HG02642 (cell line): ENCODE data around the gene KIAA1191.
"Not testable (repeated sequence)": the region's sequence is repeated elsewhere in the genome, so short reads cannot be mapped to it uniquely, and the experiment has no call there.

Experiments used
- ATAC-seq: cut with Tn5 transposase; IDR thresholded peaks from one replicate; pipeline ENCODE4 v1.9.1; 2021; ENCODE audit warnings: mild to moderate bottlenecking; ENCODE audit not compliant: unreplicated experiment, poor library complexity

Gene KIAA1191, protein sequence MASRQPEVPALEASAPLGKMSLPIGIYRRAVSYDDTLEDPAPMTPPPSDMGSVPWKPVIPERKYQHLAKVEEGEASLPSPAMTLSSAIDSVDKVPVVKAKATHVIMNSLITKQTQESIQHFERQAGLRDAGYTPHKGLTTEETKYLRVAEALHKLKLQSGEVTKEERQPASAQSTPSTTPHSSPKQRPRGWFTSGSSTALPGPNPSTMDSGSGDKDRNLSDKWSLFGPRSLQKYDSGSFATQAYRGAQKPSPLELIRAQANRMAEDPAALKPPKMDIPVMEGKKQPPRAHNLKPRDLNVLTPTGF

DNA sequence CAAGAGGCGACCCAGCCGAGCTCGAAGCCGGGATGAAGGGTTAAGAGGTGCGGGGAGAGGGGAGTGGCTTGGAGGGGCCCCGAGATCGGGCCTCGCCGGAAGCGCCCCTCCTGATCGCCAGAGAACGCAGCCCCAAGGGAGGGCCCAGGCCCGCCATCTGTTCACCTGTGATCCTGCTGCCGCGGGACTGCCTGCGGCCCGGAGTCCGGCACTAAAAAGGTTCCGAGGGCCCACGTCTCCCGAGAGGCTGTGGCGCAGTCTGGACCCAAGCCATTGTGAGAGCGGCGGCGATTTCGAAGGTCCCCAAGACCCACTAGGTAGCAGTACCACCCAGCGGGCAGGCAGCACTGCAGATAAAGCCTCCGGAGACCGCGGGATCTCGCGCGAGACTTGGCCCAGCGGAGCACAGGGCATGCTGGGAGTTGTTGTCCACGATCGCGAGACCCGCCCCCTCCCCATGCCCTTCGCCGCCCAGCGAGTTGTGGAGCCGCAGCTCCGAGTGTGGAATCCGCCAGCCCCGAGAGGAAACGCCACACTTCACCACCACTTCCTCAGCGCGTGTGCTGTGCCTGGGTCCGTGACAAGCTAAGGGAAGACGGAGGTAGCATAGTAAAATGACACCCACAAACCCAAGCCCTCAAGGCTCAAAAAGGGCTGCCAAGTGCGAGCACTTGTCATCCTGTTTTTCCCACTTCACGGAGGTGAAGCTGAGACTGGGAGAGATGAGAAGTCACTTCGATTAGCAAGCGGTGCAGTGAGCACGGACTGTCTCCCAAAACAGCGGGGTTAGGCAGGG, at the start of gene KIAA1191:
Gene KIAA1191 (minus strand): TSS at position 328 of the 796 bp plus-strand sequence. CDS start 2,256 bp downstream, outside the sequence.
- peak; percentile 87 for ATAC-seq

DNA sequence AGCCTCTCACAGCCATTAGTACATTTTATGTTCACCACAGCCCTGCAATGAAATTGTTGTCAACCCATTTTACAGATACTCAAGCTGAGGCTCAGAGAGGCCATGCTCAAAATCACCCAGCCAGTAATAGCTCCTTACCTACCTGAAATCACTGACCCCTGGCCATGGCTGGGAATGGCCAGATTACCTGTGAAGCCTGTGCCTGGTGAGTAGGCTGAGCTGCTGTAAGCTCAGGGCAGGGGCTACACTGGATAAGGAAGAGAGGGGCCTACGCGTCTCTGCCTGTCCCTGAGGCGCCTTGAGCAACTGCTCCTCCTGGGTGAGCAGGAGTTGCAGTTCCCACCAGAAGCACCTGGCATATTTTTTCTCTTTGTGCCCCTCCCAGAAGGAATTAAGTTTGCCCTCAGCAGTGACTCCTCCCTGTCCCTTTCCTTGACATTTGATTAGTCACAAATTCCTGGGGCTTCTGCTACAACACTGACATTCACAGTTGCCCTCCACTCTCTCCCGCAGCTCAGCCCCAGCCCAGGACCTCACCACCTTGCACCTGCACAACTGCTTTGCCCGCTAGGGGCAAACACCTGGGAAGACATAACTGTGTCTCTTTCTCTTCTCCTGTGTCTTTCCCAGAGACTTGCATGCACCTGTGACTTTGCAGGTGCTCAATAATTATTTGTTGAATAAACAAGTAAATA, 49.1 kb upstream of the KIAA1191 start:
- no peak for ATAC-seq

DNA sequence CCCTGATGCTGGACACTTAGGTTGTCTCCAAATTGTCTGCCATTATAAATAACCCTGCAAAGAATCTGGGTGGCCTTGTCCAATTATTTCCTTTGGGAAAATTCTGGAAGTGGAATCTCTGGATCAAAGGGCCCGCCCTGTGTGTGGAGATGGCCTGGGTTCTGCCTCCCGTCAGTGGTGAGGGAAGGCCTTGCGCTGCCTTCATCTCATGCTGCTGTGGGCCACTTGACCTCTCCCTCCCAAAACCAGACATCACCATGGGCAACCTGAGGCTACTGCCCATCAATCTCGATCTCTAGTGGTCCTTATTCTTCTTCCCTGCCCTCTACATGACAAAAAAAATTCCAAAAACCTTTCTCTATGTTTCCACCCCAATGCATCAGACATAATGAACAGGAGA, 48.2 kb upstream of the KIAA1191 start:
- no peak for ATAC-seq

DNA sequence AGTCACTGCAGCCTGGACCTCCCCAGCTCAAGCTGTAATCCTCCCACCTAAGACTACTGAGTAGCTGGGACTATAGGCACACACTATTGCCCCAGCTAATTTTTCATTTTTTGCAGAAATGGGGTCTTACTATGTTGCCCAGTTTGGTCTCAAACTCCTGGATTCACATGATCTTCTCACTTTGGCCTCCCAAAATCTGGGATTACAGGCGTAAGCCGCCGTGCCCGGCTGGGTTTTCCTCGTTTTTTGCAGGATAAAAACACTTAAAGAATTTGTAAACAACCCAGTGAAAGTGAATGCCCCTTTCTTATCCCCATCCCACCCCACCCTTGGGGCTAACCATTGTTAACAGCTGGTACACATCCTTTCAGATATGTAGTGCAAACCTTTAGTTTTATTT, 47.0 kb upstream of the KIAA1191 start:
- no peak for ATAC-seq

DNA sequence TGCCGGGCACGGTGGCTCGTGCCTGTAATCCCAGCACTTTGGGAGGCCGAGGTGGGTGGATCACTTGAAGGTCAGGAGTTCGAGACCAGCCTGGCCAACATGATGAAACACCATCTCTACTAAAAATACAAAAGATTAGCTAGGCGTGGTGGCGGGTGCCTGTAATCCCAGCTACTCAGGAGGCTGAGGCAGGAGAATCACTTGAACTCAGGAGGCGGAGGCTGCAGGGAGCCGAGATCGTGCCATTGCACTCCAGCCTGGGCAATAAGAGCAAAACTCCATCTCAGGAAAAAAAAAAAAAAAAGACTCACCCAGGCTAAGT, 46.6 kb upstream of the KIAA1191 start:
- not testable (repeated sequence) for ATAC-seq

DNA sequence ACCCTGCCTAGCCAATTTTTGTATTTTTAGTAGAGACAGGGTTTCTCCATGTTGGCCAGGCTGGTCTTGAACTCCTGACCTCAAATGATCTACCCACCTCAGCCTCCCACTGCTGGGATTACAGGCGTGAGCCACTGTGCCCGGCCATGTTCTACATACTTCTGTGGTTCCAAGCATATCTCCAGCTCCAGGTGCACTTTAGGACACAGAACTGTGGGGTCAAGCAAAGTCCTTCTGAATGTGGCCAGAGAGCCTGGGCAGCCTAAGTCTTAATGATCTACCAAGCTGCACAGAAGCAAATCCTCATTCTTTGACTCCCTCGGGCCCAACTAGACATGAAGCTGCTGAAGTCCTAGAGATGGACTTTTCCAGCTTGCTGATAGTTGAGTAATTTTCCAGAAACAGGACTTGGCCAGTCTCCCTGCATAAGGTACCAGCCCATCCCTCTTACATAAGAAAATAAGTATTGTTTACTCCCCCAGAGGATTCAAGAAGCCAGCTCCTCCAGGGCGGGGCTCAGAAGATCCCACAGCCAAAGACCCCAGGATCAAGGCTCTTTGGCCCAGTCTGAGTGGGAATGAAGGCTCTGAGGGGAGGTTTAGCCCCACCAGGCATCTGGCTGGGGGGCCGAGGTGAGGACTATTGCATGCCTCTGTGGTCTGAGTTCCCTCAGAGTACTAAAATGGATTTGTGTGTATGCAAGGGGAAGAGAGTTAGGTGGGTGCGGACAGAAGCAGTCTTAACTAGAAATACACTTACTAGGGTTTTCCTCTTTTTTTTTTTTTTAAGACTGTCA, 46.1 kb upstream of the KIAA1191 start:
- ATAC-seq, result no peak

DNA sequence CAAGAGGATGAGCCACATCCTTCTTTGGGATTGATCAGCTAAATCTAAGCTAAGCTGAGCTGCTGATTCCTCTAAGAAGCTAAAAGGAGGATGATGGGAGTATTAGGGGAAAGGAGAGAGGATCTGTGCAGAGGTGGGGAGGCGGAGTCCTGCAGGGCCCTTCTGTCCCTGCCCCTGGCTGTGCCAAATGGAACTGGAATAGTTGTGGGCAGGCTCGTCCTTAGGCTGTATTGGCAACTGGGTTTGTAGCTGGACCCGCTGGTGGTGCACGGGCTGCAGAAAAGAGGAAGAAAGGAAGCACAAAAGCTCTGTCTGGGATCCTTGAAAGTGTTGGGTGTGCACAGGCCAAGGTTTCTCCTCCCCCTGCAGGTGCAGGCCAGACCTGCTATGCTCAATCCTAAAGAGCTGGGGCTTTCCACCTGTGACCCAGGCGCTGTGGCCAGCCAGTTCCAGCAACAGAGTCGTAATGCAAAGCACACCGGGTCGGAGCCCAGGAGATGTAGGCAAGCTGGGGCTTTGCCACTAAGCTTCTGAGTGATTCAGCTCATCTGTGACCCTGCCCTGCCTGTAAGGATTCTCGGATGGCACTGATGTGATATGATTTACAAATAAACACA, 45.0 kb upstream of the KIAA1191 start:
- ATAC-seq, result no peak

DNA sequence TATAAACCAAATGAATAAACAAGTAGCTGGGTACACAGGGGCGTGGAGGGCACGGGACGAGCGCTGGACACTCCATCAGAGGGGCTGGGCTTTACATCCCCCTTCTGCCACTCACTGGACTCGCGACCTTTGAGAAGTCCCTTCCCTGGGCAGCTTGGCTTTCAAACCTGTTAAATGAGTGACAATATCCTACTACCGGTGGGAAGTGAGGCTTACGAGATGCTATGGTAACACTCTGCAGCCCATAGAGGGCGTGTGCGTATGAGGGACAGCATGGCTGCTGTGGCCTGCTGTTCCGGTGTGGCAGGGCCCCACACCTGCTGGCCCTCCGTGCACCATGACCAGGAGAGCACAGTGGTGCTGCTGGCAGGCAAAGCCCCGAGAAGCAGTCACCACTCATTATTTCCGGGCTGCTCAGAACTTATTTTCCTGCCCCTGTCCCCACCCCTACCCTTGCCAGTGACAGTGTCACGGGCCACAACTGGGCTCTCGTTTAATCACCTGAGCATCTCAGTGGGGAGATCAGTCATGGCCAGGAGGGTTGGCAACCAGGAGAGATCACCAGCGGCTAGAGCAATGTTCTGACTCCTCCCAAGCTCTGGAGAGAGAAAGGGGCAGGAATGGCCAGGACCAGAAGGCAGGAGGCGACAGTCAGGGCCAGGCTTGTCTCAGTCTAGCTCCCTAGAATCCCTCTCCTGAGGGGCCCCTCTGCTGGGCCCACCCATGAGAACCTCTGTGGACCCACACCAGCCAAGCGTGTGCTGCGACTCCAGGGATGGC, 44.3 kb upstream of the KIAA1191 start:
- no peak for ATAC-seq

DNA sequence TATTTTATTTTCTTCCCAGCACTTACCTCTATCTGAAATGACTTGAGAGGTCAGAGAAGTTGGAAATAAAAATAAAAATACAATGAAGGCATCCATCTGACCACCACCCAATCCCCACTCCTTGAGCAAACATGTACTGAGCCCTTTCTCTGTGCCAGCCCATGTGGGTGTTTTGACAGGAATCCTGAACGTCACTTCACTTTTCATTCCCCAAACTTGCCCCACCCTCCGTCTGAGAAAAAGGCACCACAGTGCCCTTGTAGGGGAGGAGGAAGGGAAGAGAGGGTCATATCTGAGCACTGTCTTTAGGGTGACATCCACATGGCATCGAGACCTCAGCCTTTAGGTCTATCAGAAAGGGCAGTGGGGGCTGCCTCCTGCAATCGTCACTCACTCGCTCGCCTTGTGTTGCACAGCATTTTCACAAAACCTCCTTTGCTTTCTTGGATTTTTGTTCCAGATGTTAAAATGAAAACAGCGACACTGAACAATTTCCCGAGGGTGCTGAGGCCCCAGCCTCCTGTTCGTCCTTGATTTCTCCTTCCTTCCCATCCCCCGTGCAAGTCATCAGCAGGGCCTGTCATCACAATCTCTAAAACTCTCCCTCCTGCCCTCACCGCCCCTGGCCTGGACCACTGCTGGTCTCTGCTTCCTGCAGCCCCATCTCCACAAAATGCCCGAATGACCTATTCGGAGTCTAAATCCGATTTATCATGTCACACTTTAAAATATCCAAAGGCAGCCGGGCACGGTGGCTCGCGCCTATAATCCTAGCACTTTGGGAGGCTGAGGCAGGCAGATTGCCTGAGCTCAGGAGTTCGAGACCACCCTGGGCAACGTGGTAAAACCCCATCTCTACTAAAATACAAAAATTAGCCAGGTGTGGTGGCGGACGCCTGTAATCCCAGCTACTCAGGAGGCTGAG, 40.0 kb upstream of the KIAA1191 start:
- ATAC-seq, result no peak

DNA sequence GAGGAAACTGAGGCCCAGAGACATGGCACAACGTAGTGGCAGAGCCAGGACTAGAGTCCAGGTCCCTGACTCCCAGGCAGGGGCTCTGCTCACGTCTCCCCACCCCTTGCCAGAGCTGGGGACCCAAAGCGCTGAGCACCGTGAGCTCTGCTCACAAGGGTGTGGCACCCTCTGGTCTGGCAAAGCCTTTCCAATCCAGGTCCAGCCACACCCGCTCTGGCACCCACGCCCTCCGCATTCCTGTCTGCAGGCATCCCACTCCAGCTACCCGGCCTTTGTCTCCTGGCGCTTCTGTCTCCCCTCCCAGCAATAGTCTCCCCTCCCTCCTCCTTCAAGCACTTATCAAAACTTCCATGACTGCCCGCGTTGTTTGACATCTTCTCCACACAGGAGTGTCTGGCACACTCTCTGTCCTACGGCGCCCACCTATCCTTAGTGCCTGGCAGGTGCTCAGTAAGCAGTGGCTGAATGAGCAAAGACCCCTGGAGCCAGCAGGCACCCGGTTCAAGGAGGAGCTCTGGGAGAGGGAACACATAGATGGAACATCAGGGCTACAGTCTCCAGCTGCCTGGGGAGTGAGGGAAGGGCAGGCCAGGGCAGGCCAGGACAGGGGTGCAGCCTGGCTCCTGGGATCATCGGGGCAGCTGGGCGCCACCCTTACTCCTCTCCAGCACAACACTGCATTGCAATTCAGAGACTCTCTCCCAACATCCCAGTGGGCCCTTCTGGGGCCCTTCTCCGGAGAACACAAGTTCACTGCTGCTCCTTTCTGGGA, 39.0 kb upstream of the KIAA1191 start:
- no peak for ATAC-seq

DNA sequence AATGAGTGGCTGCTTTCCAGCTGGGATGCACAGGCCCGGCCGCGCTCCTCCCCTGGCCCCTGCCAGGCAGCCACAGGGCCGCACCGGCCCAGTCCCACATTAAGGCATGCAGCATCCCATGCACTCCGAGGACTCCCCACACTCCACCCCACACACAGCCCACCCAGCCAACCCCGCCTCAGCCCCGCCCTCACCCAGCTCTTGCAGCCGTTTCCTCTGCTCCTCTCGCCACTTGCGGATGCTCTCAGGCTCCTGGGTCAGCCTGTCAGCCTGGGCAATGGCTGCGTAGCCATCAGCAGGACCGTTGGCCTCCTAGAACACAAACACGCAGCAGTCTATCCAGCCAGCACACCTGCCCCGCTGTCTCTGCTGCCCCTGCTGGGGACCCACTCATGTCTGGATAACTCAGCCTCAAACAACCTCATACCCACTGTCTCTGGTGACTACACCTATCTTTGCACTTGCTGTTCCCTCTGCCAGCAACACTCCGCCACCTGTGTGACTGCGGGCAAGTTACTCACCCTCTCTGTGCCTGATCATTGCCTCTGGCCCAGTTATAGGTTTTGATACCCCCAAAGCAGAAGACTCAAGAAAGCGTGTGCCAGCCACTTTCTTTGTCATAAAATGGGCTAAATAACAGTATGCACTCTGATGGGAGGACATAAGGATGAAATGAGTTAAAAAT, 36.3 kb upstream of the KIAA1191 start:
- no peak for ATAC-seq

DNA sequence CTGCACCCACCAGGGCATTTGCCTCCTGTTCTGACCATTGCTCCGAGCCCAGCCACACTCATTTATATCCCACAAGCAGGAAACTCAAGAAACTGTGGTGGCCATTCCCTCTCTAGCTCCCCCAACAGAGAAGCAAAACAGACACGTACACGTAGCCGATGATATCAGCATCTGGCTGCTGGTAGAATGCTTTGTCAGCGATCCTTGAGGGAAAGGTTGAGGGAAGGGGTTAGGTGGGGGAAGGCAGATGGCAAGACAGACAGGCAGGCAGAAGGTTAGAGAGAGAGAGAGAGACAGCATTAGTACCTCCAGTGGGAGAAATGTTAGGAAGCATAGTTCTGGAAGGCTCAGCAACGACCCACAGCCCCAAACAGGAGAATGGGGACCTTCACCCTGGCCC, 34.8 kb upstream of the KIAA1191 start:
- no peak for ATAC-seq

DNA sequence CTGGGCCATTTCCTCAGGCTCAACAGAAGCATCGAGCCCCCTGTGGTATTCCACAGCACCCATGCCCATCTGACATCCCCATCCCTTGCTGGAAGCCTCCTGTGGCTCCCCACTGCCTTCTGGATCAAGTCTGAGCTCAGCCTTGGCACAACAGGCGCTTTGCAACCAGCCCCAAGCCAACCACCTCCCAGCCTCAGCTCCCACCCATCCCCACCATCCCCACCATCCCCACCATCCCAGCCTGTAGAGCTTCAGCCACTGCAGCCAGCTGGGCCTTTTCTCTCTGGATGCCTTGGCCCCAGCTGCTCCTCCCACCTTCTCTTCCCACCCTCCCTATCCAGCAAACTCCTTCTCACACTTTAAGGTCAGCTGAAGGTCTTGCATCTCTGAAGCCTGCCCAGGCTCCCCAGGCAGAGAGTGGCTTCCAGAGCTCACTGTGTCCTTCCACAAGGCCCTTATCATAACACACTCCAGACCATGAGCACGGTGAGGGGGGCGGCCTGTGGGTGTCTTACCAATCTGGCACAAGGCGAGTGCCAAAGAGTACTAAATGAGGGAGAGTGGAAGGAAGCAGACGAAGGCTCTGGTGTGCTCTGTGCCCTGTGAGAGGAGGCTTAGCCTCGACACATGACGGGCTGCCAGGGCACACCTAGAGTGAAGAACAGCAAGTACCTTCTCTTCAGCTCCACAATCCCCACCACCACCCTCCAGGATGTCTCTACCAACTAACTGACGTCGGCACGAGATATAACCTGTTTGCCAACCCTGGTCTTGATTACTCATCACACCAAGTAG, 33.5 kb upstream of the KIAA1191 start:
- no peak for ATAC-seq

DNA sequence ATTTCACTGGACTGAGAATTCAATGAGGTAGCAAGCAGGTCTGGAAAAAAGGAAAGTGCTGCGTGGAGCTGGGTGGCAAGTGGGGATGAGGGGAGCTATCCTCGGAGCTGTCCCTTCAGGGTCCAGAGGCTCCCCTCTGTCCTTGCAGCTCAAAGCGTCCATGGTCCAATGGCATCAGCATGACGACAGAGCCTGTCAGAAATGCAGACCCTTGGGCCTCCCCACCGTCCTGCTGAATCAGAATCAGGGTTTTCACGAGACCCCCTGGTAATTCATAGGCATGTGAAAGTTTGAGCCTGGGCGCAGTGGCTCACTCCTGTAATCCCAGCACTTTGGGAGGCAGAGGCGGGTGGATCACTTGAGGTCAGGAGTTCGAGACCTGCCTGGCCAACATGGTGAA, 32.5 kb upstream of the KIAA1191 start:
- ATAC-seq, result no peak

DNA sequence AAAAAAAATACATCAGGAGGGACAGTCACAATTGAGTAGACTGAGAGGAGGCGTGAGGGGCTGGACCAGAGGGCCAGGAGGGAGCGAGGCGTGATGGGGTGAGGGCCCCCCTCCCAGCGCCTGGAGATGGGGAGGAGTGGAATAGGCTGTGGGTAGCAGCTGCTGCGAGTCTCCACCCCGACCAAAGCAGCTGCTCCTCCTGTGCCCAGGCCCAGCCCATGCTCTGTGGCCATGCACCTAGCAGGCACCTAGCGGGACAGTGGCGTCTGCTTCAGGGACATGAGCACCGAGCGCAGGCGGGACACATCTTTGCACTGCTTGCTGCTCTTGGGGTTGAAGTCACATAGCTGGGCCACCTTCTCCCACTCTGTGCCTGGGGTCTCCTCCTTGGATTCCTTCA, 31.0 kb upstream of the KIAA1191 start:
- no peak for ATAC-seq

DNA sequence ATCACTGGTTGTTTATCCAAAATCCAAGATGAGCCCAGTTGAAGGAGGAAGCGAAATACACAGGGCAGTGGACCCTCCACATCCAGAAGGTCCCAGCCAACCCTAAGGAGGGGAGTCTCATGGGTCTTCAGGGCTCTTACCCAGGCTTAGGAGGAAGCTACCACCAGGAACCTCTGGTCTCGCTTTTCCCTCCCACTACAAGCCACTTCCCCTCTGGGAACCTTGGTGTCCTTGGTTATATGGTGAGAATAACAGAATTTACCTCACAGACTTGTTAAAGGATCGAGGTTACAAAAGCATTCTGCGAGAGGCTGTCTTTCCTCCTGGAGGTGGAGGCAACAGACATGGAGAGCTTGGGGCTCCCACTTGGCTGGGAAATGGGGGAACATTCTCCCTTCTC, 30.4 kb upstream of the KIAA1191 start:
- ATAC-seq, result no peak
